HG03571 (cell line): Measurements from ENCODE around the gene CTNNA2.

ENCODE experiments used
- ATAC-seq: cut with Tn5 transposase; IDR thresholded peaks from one replicate; pipeline ENCODE4 v1.9.1; 2021; ENCODE audit not compliant: unreplicated experiment

The CTNNA2 gene

DNA sequence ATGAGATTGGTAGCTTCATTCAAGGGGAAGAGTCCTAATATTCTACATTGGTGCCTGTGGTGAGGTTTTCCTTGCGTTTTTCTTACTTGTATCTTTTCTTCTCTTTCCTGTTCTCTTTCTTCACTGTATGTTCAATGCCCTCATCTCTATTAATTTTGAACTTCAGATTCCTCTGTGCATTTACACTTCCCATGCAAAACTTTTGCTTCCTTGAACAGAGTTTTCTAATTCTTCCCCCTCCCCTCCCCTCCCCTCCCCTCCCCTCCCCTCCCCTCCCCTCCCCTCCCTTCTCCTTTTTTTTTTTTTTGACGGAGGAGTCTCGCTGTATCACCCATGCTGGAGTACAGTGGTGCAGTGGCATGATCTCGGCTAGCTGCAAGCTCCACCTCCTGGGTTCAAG lies 403.4 kb downstream of the CTNNA2 start:
- ATAC-seq, result no peak

- no peak for ATAC-seq
These were observed 407.7 kb downstream of the CTNNA2 start for GRCh38 chr2:79920512-79921076.

- ATAC-seq, result no peak
These were observed 416.8 kb downstream of the CTNNA2 start for GRCh38 chr2:79929624-79930023.

DNA sequence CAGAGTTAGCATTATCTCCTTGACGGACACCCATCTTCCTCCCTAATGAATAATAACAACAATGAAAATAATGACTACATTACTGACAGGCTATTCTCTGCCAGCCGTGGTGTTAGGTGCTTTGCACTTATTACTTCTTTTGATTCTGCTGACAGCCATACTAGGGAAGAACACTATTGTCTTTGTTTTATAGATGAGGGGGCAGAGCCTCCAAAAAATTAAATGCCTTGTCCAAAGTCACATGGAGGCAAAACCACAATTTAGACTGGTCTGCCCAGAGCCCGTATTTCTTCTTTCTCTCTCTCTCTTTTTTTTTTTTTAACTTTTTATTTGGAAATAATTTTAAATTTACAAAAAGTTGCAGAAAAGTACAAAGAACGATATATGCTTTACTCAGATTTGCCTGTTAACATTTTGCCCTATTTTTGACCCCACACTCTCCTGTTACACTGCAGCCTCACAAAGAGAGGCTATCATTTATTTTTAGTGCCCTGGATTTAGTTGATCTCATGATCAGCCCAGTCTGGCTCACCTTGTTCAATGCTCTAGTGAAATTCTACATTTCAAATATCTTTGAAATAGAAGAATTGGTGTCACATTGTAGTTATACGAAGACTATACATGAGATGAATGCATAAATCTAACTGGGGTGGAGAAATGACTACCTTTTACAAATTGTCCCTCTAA lies 422.3 kb downstream of the CTNNA2 start:
- no peak for ATAC-seq

DNA sequence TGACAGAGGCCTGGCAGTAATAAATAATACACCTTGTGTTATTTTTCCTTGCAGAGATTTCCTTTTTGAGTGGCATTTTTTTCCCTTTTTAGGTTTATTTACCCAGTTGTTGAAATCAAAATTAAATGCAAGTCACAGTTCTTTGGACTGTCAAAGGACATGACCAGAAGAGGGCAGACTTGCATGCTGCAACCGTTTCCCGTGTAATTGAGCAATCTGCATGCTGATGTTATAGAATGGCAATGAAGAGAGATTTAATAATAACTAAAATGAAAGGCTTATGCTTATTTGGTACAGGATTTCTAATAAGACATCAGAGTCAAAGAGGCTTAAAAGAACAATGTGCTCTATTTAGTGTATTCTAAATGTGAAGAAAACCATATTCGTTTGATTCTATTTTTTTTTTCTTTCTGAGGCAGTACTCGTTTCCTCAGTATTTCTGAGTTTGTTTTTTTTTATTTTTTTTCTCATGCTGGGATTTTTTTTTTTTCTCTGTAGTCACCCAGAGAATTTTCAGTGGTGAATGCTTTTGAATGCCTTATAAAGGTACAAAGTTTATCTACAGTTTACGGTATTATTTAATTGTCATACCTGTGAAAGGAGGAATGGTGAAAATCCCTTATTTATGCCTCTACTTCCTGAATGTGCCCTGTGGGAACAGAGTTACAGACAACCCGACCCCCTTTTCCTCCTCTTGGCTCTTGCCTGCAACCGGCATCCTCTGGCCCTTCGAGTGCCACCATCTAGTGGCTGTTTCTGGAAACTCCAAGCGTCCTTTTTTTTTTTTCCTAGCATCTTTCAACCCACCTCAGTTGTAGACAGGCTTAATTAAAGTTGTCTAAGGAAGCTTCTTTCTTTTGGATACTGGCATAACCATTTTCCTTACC lies 423.2 kb downstream of the CTNNA2 start:
- no peak for ATAC-seq

DNA sequence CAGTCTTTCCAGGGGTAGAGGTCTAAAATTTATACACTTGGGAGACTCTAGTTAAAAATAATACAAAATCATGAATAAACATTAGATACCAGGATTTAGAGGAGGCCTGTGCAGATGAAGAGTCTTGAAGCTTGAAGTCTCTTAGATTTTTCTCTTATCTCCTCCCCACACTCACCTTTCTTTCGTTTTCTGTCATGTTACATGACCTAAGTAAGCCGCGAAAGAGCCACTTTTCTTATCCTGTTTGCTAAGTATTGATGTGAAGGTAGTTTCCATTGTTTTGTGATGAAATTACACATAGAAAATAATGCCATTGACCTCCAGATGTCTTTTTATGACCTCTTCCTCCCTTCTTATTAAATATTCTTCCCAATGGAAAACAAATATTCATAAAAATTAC lies 423.9 kb downstream of the CTNNA2 start:
- no peak for ATAC-seq

- ATAC-seq, result no peak
These were observed 425.8 kb downstream of the CTNNA2 start for GRCh38 chr2:79938648-79939047.

GRCh38 chr2:79940364-79940763 lies 427.5 kb downstream of the CTNNA2 start:
- ATAC-seq, result no peak

GRCh38 chr2:79941179-79941578 lies 428.3 kb downstream of the CTNNA2 start:
- ATAC-seq, result no peak

GRCh38 chr2:79944205-79944604 lies 431.4 kb downstream of the CTNNA2 start:
- ATAC-seq, result no peak

- ATAC-seq, result no peak
These were observed 433.0 kb downstream of the CTNNA2 start for GRCh38 chr2:79945653-79946445.

GRCh38 chr2:79947751-79948150 lies 434.9 kb downstream of the CTNNA2 start:
- ATAC-seq, result no peak

- no peak for ATAC-seq
These were observed 437.7 kb downstream of the CTNNA2 start for GRCh38 chr2:79950526-79950925.

DNA sequence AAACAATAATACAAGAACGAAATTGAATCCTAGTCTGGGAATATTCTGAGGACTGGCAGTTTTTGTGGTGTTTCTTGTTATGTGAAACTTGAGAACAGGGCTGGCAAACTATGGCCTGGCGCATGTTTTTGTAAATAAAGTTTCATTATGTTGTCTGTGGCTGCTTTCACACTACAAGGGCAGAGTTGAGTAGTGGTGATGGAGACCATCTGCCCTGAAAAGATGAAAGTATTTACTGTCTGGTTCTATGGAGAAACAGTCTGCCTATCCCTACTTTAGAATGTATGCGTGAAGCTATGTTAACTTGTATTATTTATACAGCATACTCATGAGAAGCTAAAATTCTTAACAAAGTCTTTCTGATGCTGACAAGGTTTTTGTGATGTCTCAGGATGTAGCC lies 439.8 kb downstream of the CTNNA2 start:
- no peak for ATAC-seq

DNA sequence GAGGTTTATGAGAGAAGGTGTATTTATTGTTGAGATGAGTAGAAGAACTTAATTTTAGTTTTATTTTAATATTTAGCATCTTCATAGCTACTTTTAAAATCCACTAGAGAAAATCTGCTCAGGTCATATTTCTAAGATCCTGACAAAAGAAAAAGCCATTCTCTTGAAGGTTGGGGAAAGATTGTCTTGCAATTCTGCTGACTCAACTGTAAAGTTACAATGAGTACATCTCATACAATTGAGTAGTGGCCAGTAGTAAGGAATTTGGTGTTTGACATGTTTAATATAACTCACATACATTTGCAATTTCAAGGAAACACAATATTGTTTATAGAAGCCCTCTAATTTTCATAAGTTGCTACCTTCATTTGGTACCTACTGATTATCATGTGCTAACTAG lies 447.2 kb downstream of the CTNNA2 start:
- ATAC-seq, result no peak

DNA sequence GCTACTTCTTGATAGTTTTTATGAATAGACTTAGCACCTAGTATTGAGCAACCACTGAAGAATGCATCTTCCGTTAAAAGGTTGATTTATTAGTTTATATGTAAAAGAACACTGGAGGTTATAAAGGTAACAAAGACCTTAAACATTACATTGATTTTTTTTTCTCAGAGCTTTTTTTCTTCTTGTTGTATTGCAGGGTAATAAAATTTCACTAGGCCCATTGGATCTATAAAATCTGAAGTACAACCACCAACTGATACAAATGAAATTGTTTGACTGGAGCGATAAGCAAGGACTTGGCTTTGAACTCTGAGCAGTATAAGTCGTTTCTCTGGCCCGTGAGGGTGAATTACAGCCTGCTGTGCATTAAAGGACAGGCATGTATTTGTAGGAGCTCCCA lies 447.7 kb downstream of the CTNNA2 start:
- no peak for ATAC-seq

DNA sequence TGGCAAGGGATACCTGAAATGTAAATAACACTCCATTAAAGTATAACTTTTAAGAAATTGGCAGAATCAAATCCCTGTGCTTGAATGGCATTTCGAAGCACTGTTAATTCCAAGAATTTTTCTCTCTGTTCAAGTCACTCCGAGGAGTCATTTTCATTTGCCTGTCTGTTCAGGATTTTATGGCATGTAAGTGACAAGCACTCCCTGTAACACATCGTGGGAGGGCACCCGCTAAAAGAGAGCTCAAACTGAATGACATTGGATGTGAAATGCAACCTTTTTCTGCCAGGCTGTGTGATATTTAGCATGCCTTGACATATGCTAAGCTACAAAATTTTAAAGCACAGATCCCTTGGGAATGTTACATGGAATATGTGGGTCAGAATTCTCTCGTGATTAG lies 452.1 kb downstream of the CTNNA2 start:
- ATAC-seq, result no peak

GRCh38 chr2:79966369-79966768 lies 453.5 kb downstream of the CTNNA2 start:
- no peak for ATAC-seq

DNA sequence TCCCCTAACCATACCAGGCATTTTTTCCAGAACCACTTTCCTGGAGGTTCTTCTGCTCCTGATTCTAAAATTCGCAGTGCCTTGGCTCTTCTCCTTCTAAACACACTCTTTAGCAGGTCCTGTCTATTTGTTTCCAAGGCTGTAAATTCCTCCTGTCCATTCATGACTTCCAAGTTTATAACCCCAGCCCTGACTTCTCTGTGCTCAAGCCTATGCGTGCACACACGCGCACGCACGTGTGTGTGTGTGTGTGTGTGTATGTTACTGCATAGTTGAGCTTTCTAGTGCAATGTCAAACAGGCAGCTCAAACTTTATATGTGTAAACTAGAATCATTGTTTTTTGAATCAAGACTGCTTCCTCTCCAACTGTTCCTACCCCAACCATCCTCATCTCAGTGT lies 454.0 kb downstream of the CTNNA2 start:
- ATAC-seq, result no peak

DNA sequence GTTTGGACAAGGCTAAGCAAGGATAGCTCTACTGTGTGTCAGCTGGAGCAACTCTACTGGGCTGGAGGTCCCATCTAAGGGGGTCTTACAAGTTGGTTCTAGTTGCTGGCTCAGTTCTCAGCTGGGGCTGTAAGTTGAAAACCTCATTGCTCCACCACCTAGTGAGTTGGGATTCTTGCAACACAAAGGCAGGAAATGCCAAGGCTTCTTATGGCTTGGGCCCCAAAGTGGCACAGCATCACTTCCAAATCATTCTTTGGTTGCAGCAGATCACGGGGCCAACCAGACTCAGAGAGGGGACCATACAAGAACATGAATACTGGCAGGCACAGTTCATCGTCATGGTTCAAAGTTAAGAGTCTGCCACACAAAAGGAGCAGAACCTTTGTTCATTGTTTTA lies 459.0 kb downstream of the CTNNA2 start:
- ATAC-seq, result no peak

- no peak for ATAC-seq
These were observed 459.8 kb downstream of the CTNNA2 start for GRCh38 chr2:79972661-79973060.
